ENCODE measurements around the gene DEXI.
"Not testable (repeated sequence)": the region's sequence is repeated elsewhere in the genome, so short reads cannot be mapped to it uniquely, and the experiment has no call there.

The DEXI gene

DNA sequence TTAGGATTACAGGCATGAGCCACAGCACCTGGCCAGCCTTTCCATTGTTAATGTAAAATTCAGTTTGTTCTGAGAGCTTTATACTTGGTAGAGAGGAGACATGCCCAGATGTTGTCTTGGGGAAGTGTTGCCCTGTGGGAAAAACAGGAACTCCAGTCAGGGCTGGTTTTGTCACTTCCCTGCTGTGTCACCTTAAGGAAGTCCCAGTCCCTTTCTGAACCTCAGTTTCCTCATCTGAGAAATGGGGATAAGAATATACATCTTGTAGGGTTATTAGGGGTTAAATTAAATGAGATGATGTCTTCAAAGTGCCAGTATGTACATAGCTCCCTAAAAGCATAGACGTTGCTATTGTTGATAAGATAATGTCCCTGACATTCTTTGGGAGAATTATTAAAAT lies 27.3 kb upstream of the DEXI start:
- TF ChIP-seq, protein P1, sequence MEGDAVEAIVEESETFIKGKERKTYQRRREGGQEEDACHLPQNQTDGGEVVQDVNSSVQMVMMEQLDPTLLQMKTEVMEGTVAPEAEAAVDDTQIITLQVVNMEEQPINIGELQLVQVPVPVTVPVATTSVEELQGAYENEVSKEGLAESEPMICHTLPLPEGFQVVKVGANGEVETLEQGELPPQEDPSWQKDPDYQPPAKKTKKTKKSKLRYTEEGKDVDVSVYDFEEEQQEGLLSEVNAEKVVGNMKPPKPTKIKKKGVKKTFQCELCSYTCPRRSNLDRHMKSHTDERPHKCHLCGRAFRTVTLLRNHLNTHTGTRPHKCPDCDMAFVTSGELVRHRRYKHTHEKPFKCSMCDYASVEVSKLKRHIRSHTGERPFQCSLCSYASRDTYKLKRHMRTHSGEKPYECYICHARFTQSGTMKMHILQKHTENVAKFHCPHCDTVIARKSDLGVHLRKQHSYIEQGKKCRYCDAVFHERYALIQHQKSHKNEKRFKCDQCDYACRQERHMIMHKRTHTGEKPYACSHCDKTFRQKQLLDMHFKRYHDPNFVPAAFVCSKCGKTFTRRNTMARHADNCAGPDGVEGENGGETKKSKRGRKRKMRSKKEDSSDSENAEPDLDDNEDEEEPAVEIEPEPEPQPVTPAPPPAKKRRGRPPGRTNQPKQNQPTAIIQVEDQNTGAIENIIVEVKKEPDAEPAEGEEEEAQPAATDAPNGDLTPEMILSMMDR (IDR thresholded peaks at IDR 0.05; ENCODE audit: insufficient read depth, missing control alignments): no peak
- no peak for DNase-seq (ENCODE audit: insufficient read length, low spot score)
- no peak for FAIRE-seq

DNA sequence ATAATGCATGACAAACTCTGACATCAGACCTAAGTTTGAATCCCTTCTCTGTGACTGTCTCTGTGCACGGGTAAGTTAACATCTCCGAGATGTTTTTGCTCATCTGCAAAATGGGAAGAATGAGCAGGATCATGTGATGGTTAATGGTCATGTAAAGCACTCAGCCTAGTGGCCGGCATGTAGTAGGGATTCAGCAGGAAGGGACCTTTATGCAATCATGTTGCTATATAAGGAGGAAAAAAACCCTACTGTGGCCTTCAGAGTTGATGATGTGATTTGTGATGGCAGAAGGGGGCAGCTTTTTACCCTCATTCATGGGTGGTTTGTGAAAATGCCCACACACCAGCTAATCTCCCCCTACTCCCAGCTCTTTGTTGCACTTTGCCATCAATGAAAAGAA lies 26.2 kb upstream of the DEXI start:
- TF ChIP-seq, protein P1 (IDR thresholded peaks at IDR 0.05; ENCODE audit: insufficient read depth, missing control alignments): no peak
- FAIRE-seq (no peak), DNase-seq (ENCODE audit: insufficient read length, low spot score) (no peak)

DNA sequence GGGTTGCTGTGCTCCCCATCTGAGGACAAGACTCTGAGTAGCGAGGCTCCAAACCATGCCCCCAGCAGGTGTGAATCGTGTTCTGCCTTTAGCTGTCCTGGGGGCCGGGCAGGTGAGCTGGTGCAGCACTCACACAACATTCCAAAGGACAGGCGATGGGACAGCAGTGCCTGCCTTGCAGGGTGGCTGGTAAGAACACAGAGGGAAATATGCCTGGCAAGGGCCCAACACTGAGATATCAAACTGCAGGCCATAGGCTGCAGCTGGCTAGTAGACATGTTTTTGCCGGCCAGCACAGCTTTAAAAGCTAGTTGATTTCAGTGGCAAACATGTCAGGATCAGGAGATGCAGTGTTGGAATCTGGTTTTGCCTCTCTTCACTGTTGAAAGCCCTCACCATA lies 25.7 kb upstream of the DEXI start:
- DNase-seq (ENCODE audit: insufficient read length, low spot score) (no peak), FAIRE-seq (no peak)
- TF ChIP-seq, protein P1 (IDR thresholded peaks at IDR 0.05; ENCODE audit: insufficient read depth, missing control alignments): no peak

DNA sequence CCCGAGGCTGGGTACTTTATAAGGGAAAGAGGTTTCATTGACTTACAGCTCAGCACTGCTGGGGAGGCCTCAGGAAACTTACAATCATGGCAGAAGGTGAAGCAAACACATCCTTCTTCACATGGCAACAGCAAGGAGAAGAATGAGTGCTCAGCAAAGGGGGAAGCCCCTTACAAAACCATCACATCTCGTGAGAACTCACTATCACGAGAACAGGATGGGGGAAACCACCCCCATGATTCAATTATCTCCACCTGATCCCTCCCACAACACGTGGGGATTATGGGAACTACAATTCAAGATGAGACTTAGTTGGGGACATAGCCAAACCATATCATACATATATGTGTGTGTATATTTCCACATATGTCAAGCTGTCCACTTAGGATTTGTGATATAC lies 24.3 kb upstream of the DEXI start:
- not testable (repeated sequence) for FAIRE-seq; DNase-seq (ENCODE audit: insufficient read length, low spot score)

DNA sequence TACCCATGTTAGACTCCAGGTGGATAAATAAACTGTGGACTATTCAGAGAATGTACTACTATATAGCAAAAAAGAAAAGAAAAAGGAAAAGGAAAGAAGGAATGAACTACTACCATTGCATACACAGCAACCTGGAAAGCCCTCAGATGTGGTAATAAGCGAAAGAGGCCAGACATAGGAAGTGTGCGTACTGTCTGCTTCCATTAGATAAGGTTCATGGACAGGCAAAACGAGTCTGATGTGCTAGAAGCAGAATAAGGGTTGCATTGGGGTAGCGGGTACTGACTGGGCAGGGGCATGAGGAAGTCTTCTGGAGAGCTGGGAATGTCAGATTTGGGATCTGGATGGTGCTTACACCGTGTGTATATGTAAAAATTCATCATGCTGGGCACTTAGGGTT lies 23.9 kb upstream of the DEXI start:
- DNase-seq (ENCODE audit: insufficient read length, low spot score) (no peak), FAIRE-seq (no peak)
- TF ChIP-seq, protein P1 (IDR thresholded peaks at IDR 0.05; ENCODE audit: insufficient read depth, missing control alignments): no peak

DNA sequence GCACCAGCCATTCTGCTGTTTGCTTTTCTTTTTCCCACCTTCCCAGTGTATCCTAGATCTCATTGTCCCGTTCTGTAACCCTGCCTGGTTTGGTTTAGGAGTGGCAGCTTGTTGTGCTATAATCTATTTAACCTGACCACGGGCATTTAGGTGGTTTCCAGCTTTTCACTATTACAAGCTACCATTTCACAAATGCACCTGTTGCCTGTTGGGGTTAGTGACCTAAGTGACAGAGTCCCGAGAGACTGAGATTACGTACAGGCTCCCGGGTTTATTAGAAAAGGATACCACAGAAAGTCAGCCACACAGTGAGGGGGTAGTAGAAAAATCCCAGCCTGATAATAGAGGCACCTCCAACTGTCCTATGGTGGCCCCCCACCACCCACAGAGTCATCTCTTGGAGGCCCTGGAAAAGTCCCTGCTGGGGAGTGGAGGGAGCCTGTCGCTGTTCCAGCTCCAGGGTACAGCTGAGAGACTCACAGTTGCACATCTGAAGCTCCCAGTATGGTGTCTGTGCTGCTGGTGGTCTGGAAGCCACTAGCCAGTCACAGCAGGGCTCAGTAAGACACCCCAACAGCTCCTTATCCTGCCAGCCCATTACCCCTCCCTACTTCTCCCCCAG lies 23.3 kb upstream of the DEXI start:
- DNase-seq (ENCODE audit: insufficient read length, low spot score) (no peak), FAIRE-seq (no peak)
- TF ChIP-seq, protein P1 (IDR thresholded peaks at IDR 0.05; ENCODE audit: insufficient read depth, missing control alignments): no peak

DNA sequence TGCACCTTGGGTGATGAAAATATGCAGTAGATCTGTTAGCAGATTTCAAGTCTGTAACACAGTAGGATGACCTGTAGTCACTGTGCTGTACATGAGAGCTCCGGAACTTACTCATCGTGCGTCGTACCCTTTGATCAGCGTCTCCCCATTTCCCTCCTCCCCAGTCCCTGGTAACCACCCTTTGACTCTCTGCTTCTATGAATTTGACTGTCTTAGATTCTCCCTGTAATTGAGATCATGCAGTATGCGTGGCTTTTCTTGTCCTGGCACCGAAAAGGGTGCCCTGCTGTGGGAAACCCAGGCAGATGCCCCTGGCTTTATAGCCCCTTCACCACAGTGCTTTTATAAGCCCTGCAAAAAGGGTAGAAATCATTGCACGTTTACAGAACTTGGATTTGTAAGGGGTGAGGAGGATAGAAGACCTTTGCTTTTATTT lies 22.6 kb upstream of the DEXI start:
- DNase-seq (ENCODE audit: insufficient read length, low spot score) (no peak), FAIRE-seq (no peak)
- TF ChIP-seq, protein P1 (IDR thresholded peaks at IDR 0.05; ENCODE audit: insufficient read depth, missing control alignments): no peak

Measured in D721Med (cell line).